Right atrium auricular region (tissue), 2 donors: Measurements from ENCODE around the gene CD300A. TPM values are rescaled to one million over a fixed set of nuclear protein-coding genes. Genes with fewer than 3 reads are reported as not detected.
A peak's percentile ranks its signal among the peaks of the same experiment; 100 is the strongest.

Source experiments
- DNase-seq: peaks from one replicate; pipeline ENCODE4 v3.0.0-alpha.2; 2019; ENCODE audit warnings: low spot score
- H3K27ac ChIP-seq, 2 donors: fragments of 200-600 bp; sonication (generic); 1 replicate in 1 of 2; 2 replicates in 1 of 2; pipeline ENCODE4 v1.5.1; 2016 to 2019
- H3K27me3 ChIP-seq, 2 donors: fragments of 200-600 bp; sonication (generic); one replicate each; pipeline versions ENCODE4 v1.5.1 to v1.6.0; 2017 to 2019
- H3K36me3 ChIP-seq: fragments of 200-600 bp; sonication (generic); one replicate; pipeline ENCODE4 v1.5.1; 2016
- H3K4me1 ChIP-seq, 2 donors: fragments of 200-600 bp; sonication (generic); one replicate each; pipeline versions ENCODE4 v1.5.1 to v1.6.0; 2017 to 2019
- H3K4me3 ChIP-seq, 2 donors: fragments of 200-600 bp; sonication (generic); 1 replicate in 1 of 2; 2 replicates in 1 of 2; pipeline ENCODE4 v1.5.1; 2017 to 2019; ENCODE audit warnings: mild to moderate bottlenecking in 1 of 2, moderate library complexity in 1 of 2
- H3K9me3 ChIP-seq, 2 donors: fragments of 200-600 bp; sonication (generic); one replicate each; pipeline ENCODE4 v1.5.1; 2019
- total RNA-seq, 2 donors: library from RNA; depleted of rRNA; stranded (reverse); fragments of >200 nt; gene quantifications; one replicate each; pipeline ENCODE4 v1.1.0, GENCODE V29; 2016
- TF ChIP-seq, protein P1 (sequence below), 2 donors: fragments of 200-600 bp; sonication (generic); IDR thresholded peaks; one replicate each; pipeline ENCODE4 v1.5.1; 2019; ENCODE audit warnings: antibody characterized with exemption in 2 of 2

CD300A gene
- total RNA-seq, 2 donors from 2014 or later, result 2.0 to 7.8 TPM

GRCh38 chr17:74455025-74455545 lies 11.3 kb upstream of the CD300A start:
- no peak overlapping the region for H3K4me3 ChIP-seq

DNA sequence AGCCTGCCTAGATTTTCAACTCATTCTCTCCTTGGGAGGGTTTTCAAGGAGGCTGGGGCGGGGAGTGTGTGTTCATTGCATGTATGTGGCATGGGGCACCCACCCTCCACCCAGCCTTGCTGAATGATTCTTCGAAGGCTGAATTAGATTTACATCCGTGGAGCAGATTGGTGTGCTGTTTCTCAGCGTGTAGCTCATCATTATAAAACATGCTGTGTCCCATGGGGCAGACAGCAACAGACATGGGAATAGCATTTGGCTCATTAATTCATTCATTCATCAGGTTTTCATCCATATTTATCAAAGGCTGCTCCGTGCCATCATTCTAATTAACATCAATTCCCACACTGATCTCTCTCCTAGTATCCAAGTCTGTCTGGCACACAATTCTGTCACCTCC lies 10.6 kb upstream of the CD300A start:
- no peak for DNase-seq
- Histone ChIP-seq H3K4me3 (no peak overlapping the region), H3K4me1 (peaks cover 0 to 48% of the 10 kb centered on the region in 2 donors), H3K27ac (peak overlapping the region; percentile 82 to 88), H3K9me3 (no peaks in the 10 kb centered on the region), H3K27me3 (no peaks in the 10 kb centered on the region), H3K36me3 (no peaks in the 10 kb centered on the region)
- TF ChIP-seq, protein P1, sequence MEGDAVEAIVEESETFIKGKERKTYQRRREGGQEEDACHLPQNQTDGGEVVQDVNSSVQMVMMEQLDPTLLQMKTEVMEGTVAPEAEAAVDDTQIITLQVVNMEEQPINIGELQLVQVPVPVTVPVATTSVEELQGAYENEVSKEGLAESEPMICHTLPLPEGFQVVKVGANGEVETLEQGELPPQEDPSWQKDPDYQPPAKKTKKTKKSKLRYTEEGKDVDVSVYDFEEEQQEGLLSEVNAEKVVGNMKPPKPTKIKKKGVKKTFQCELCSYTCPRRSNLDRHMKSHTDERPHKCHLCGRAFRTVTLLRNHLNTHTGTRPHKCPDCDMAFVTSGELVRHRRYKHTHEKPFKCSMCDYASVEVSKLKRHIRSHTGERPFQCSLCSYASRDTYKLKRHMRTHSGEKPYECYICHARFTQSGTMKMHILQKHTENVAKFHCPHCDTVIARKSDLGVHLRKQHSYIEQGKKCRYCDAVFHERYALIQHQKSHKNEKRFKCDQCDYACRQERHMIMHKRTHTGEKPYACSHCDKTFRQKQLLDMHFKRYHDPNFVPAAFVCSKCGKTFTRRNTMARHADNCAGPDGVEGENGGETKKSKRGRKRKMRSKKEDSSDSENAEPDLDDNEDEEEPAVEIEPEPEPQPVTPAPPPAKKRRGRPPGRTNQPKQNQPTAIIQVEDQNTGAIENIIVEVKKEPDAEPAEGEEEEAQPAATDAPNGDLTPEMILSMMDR (IDR thresholded peaks at IDR 0.05), result no peak

More at GRCh38 chr17:74455025-74455545, 11.3 kb upstream of the CD300A start:
- TF ChIP-seq, protein P1 (IDR thresholded peaks at IDR 0.05), result no peak
- Histone ChIP-seq H3K4me1 (peaks cover 0 to 48% of the 10 kb centered on the region in 2 donors), H3K36me3 (no peaks in the 10 kb centered on the region), H3K27ac (peak overlapping the region; percentile 82 to 88), H3K27me3 (no peaks in the 10 kb centered on the region), H3K9me3 (no peaks in the 10 kb centered on the region)
- DNase-seq, result no peak

- Histone ChIP-seq H3K36me3 (no peaks in the 10 kb centered on the region), H3K27ac (no peak overlapping the region), H3K9me3 (no peaks in the 10 kb centered on the region), H3K27me3 (no peaks in the 10 kb centered on the region), H3K4me1 (peaks cover 0 to 42% of the 10 kb centered on the region in 2 donors), H3K4me3 (no peak overlapping the region)
- DNase-seq, result peak; percentile 88
- TF ChIP-seq, protein P1 (IDR thresholded peaks at IDR 0.05), result peak; percentile 95 to 99
Observed at GRCh38 chr17:74457146-74457819, 9.2 kb upstream of the CD300A start.

- Histone ChIP-seq H3K36me3 (no peaks in the 10 kb centered on the region), H3K9me3 (no peaks in the 10 kb centered on the region), H3K27me3 (no peaks in the 10 kb centered on the region), H3K4me3 (no peak overlapping the region), H3K27ac (no peak overlapping the region), H3K4me1 (peaks cover 0 to 37% of the 10 kb centered on the region in 2 donors)
- TF ChIP-seq, protein P1 (IDR thresholded peaks at IDR 0.05), result peak in 1 of 2 donors; percentile 42
- DNase-seq, result no peak
Observed at GRCh38 chr17:74457820-74458166, 8.6 kb upstream of the CD300A start.

GRCh38 chr17:74458835-74459234 lies 7.6 kb upstream of the CD300A start:
- H3K4me3 ChIP-seq, result no peak overlapping the region
- H3K36me3 ChIP-seq, result no peaks in the 10 kb centered on the region
- DNase-seq, result no peak
- H3K27ac ChIP-seq, result no peak overlapping the region
- TF ChIP-seq, protein P1 (IDR thresholded peaks at IDR 0.05), result no peak
- peaks cover 0 to 27% of the 10 kb centered on the region in 2 donors for H3K4me1 ChIP-seq
- H3K27me3 ChIP-seq, result no peaks in the 10 kb centered on the region
- H3K9me3 ChIP-seq, result no peaks in the 10 kb centered on the region
